ENCODE measurements around the gene AFAP1.

Gene AFAP1

GRCh38 chr4:7968262-7968896, 28.7 kb upstream of the AFAP1 start:
- FAIRE-seq = no peak

GRCh38 chr4:7967501-7968261, 28.0 kb upstream of the AFAP1 start:
- no peak for FAIRE-seq

- FAIRE-seq = no peak
These were observed 27.4 kb upstream of the AFAP1 start for GRCh38 chr4:7967063-7967440.

DNA sequence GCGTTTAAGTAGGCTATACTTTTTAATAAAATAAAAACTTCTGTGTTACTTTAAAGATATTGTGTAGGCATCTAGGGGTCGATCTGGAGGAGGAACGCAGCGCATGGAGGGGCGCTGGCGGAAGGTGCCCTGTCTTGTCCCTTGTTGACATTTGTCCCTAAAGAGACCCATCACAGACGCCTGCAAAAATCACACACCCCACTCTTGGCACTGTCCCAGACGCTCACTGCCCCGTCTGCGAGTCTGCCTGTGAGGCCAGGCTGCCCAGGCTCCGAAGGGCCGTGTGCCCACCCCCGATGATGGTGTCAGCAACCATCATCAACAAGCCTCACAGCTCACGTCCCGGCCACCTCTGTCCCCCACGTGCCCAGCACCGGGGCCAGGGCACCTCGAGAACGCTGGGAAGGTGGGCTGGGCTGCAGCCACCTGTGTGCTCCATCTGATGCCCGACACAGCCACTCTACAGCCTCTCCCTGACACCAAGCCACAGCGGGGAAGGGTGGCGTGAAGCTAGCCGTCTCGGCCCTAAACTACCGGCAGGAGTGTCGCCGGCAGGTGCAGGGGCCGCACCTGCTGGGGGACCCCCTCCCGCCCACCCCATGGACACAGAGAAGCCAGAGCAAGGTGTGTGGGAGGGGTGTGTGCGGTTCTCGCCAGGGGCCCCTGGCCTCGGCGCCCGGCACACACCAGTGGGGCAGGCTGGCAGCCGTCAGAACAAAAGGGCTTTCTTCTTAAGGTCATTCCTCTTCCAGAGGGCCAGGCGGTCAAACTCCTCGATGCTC, 26.8 kb upstream of the AFAP1 start:
- FAIRE-seq = no peak

GRCh38 chr4:7964890-7965662, 25.4 kb upstream of the AFAP1 start:
- no peak for FAIRE-seq

DNA sequence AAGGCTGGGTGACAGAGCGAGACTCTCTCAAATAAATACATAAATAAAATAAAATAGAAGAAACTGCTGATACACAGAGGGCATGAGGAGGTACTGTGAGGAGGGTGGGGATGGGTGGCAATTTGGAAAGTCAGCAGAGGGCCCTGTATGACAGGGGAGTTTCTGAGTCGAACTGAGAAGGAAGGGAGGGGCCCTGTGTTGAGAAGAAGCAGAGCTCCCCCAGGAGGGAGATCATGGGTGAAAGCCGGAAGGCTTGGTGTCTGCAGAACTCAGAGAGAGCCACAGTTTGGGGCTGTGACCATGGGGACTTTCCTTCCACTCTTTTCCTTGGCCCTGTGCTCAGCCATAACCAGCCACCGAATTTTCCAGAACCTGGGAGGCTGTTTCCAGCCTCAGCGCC, 24.8 kb upstream of the AFAP1 start:
- FAIRE-seq = no peak

DNA sequence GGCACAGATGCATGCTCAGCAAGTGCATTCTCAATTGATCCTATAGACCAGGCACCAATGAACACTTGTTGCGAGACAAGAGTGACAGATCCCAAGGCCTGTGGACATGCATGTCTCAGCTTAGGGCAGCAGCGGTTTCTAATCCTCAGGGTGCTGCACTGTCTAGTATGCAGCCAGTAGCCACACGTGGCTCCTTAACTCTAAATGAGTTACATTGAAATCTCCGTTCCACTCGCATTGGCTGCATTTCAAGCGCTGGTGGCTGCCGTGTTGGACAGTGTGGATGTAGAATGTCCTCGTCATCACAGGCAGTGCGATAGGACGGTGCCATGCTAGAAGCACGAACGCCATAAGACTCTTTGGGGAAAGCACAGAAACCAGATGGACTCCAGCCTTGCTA, 24.0 kb upstream of the AFAP1 start:
- no peak for FAIRE-seq

GRCh38 chr4:7962609-7963508, 23.2 kb upstream of the AFAP1 start:
- FAIRE-seq = no peak

DNA sequence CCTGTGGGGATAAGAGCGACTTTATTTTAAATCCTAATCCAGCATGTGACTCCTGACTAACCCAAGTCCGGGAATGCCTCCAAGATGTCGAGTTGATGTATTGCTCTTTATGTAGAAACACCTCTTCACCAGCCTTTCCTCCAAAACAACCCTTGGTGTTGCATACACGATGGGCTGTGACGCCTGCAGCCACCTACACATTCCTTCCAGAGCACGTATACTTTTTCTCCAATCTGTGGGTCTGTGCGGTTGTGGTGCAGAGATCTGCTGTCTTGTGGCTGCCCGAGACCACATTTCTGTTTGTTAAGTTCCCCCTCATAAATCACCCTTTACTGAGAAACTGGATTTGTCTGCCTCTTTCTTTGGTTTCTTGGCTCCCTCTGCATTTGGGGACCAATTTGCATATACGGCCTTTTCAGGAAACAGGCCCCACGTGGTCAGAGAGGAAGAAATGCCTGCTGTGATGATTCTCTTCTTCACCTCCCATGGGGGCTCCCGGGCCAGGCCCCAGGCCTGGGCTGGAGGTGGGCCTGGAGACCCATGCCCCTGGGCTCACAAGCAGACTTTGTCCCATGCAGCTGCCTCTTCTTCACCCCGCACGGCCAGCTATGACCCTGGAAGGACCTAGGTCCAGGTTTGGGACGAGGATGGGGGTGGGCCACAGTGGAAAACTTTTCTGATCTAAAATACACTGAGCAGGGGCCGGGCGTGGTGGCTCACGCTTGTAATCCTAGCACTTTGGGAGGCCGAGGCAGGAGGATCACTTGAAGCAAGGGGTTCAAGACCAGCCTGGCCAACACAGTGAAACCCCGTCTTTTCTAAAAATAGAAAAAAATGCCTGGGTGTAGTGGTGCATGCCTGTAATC, 21.4 kb upstream of the AFAP1 start:
- FAIRE-seq = peak; percentile 50

DNA sequence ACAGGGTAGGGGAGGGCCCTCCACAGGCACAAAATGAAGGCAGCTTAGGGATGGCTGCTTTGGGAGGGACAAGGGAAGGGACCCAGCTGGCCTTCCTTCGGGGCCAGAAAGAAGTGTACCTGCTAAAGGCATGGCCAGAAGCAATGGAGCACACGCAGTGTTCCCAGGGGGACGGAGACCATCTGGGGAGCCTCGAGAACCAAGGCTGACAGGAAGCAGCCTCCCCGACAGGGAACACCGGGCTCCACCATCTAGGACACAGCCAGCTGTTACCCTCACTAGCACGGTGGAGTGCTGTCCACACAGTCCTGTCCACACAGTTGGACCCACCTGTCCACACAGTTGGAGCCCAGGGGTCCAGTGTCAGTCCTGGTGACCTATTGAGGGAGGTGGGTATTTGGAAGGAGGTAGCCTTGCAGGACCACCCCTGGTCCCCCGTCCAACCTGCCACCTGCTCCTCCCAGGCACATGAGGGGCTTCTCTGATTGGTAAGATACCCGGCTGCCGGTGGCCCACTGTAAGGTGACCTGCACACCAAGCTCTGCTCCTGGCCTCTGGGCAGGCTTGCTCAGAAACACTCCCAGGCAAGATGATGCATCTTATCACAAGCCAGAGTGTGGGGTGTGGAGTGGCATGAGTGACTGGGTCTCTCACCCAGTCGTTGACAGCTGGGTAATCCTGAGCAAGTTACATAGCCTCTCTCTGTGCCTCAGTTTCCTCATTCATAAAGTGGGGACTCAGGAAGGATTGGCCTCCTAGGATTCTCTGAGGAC, 20.5 kb upstream of the AFAP1 start:
- FAIRE-seq = no peak

GRCh38 chr4:7959078-7959477, 19.4 kb upstream of the AFAP1 start:
- no peak for FAIRE-seq

- no peak for FAIRE-seq
These were observed 17.4 kb upstream of the AFAP1 start for GRCh38 chr4:7956934-7957656.

DNA sequence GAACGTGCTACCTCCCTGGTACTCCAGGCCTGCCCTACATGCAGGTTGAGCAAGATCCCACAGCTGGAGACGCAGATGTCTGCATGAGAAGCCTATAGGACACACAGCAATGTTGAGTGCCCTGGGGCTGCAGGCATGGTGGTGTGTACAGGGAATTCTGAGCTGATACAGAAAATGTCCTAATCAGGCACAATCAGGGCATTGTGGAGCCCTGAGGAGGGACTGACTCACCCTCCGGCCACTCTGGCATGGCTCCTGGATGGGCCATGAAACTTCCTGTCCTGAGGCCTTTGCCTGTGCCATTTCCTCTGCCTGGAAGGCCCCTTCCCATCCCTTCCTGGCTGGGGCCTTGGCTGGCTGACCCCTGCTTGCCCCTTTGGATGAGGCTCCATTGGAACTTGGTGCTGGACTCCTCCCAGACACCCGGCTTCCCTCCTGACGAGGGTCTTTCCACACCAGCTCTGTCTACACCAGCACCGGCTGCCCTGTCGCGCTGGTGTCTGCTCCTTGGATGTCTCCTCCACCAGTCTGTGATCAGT, 16.7 kb upstream of the AFAP1 start:
- FAIRE-seq = no peak

DNA sequence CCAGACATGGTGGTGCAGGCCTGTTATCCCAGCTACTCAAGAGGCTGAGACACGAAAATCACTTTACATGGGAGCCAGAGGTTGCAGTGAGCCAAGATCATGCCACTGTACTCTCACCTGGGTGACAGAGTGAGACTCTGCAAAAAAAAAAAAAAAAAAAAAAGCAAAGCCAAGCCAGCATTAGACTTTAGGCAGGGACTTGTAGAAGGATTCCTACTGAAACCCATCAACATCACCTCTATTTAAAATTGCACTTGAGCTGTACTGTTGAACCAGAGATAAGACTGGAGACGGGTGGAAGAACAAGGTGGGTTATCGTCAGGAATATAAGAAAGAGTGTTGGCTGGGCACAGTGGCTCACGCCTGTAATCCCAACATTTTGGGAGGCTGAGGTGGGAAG, 15.7 kb upstream of the AFAP1 start:
- FAIRE-seq = no peak

DNA sequence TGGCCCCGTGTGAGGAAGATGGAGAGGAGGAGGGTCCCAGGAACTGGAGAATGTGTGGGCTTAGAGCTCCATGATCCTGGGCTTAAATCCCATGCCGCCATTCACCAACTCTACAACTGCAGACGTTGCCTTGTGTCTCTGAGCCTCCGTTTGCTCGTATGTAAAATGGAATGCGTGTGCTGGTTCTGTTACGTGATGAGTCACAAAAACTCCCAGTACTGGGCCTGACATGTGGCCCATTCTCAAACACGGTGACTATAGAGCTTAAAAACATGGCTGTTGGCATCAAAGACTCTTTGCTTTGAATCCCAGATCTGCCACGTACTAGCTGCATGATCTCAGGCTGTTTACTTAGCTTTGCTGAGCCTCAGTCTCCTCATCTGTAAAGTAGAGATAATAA, 13.0 kb upstream of the AFAP1 start:
- FAIRE-seq = no peak

- no peak for FAIRE-seq
These were observed 10.8 kb upstream of the AFAP1 start for GRCh38 chr4:7950301-7951092.

DNA sequence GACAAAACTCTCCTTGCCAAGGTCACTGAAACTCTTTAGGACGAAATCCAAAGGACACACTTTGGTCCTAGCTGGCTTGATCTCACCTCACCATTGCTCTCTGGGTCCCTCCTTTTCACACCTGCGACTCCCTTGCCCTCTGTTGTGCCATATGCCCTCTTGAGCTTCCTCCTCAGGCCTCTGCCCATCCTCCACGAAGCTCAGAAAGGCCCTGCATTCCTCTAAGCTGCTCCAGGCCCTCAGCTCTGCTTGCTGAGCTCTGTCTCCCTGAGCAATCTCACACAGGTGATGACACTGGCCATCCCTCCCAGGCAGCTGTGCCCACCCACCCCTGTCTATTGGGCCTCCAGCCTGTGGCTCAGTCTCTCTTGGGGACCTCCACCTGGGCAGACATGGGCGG, 10.1 kb upstream of the AFAP1 start:
- FAIRE-seq = no peak

- FAIRE-seq = no peak
These were observed 8.3 kb upstream of the AFAP1 start for GRCh38 chr4:7947927-7948326.

Measured in endometrium (tissue), 2 donors.